ENCODE data around the gene C11orf71.

C11orf71 gene

DNA sequence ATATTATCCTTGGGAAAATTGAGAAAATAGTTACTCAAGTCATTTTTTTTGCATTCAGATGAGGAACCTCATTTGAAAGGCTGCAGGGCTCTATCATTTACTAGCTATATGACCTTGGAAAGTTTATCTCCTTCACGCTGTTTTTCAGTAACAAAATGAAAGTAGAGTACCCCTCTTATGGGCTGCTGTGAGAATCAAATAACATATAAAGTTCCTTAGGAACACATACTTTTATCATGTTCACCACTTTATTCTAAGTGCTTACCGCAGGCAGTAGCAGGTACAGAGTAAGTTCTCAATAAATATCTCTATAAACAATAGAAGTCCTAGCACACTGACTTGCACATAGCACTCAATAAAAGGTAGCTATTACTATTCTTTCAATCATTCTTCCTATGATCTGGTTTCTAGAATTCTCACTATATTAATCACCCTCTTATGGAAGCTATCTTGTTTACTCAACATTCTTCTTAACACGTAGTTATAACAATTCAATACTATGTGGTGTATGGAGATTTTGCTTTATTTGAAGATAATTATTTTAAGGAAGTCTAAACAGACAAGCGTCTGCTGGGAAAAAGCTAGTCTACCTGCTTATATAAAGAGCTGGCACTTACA lies 1.9 kb downstream of the C11orf71 start:
- no peak for DNase-seq

DNA sequence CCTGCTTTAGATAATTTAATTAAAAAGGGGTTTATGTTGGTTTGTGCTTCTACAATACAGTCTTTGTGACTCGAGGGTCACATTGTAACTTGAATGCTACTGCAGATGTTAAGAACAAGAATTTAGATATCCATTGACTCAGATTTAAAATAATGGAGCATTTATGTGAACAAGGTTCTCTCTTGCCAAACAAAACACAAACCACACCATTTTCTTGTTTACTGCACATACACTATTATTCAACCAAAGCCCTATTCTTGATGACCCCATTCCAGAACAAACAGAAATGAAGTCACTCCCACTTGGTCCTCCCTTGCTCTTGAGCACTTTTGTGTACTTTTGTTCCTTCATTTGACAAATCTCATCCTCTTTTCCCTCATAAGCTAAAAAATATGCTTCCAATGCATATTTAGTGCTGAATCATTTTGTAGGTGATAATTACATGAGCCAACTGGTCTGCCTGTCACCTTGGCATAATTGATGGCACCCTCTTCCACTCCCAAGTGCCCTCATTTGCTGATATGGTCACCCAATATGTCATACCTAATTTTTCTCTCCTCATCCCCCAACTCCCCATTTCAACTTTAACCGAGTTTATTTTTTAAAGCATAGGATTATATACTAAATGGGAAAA lies 2.8 kb downstream of the C11orf71 start:
- DNase-seq, result no peak

DNA sequence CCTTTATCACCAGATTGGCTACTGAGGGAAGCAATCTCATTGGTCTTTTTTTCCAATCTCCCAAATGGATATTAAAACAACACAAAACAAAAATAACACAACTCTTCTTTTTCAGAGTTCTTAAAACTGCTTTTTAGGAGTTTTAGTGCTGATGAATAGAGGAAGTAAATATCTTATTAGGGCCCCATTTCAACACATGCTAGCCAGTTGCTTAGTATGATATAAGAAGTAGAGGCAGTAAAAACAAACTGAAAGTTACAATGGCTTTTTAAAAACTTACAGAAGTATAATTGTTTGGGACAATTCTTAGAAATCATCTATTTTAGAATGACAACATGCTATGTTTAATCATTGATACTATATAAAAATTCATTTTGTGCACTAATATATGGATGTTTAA lies 3.4 kb downstream of the C11orf71 start:
- no peak for DNase-seq

DNA sequence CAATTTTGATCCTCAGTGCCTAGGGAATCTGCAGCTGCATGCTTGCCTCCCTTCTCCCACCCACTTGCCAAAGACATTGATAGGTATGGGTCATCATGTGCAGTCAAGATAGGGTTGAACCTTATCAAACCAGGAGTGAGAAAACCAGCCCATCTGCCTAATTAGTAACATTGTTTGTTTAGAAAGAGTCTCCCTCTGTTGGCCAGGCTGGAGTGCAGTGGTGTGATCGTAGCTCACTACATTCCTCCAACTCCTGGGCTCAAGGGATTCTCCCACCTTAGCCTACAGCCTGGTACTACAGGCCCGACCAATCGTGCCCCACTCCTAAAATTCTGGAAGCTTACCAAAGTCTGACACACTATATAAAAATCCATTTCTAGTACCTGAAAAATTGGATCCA lies 4.6 kb downstream of the C11orf71 start:
- DNase-seq, result no peak

DNA sequence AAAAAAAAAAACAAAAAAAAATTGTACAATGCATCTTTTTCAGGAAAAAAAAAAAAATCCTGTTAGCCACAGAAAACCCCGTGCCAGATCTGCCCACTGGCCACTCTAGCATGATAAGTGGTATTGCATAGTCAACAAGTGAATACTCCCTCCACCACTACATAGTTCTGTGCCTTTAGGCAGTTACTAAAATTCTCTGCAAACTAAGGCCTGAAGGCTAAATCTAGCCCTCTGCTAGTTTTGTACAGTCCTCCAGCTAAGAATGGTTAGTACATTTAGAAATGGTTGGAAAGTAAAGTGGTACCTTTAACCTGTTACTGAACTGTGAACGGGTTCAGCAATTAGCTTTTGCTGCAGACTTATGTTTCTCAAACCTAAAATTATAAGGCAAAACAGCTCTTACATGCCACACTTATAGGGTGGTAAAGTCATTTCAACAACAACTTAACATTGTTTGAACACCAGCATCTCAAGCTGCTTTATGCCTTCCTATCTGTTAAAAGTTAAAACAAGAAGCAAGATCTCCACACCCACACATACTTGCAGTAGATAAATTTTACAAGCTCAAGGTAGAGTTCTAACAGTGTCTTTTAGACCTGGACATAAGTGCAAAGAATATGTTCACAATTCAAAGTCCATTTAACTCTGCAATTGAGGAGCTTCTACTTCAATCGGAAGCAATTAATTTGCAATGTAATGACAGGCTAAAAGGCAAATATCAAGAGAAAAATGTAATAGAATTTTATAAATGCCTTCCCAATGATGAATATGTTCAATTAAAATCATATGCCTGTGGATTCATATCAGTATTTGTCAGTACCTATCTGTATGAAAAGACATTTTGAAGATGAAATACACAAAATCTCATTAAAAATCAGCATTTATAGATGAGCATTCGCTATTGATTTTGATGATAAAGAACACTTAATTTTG lies 7.3 kb downstream of the C11orf71 start:
- DNase-seq, result no peak

DNA sequence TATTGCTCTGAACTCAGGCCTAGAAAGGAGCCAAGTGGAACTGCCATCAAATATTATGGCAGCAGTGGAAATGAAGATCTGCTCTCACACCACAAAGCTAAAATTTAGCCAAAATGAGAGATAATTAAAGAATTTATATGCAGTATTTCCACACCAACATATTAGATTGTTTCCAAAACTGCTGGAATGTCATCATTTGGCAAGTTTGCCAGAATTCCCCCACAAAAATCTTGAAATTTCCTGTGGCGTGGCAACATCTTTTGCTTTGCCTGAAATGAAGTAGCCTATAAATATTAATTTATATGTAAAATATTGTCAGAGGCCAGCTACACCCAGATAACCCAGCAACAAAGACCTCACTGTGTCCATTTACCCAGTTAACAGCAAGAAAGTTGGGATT lies 13.8 kb downstream of the C11orf71 start:
- no peak for DNase-seq

DNA sequence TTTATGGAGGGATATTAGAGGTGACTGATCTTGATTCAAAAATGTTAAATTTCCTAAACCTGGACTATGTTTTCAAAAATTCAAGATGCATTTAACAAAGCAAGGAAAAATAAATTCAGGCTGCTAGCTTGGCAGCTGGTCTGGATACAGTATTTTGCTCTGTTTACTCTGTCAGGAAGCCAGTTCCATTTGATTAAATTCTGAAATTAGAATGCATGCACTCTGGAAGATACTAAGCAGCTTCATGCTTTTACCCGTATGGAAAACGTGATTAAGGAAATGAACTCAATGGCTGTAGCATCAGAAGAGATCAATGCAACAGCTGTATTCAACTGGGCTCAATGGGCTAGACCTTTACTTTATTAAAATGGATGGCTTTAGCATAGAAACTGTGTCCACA lies 14.2 kb downstream of the C11orf71 start:
- no peak for DNase-seq

DNA sequence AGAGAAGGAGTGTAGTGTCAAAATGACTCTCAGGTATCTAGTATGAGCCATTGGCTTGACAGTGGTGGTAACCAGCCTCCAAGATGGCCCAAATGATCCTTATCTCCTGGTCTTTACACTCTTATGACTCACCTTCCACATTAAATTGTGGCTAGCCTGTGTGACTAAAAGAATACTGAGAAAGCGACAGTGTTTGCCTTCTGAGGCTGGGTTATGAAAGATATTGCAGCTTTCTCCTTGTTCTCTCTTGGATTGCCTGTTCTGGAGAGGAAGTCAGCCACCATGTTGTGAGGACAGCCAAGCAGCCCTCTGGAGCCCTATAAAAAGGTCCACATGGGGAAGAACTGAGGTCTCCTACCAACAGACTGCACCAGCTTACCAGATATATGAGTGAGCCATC lies 15.8 kb downstream of the C11orf71 start:
- no peak for DNase-seq

DNA sequence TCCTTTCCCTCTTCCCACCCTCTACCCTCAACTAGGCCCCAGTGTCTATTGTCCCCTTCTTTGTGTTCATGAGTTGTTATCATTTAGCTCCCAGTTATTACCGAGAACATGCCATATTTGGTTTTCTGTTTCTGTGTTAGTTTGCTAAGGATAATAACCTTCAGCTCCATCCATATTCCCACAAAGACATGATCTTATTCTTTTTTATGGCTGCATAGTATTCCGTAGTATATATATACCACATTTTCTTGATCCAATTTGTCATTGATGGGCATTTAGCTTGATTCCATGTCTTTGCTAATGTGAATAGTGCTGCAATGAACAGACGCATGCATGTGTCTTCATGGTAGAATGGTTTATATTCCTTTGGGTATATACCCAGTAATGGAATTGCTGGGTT lies 17.8 kb downstream of the C11orf71 start:
- DNase-seq, result no peak

DNA sequence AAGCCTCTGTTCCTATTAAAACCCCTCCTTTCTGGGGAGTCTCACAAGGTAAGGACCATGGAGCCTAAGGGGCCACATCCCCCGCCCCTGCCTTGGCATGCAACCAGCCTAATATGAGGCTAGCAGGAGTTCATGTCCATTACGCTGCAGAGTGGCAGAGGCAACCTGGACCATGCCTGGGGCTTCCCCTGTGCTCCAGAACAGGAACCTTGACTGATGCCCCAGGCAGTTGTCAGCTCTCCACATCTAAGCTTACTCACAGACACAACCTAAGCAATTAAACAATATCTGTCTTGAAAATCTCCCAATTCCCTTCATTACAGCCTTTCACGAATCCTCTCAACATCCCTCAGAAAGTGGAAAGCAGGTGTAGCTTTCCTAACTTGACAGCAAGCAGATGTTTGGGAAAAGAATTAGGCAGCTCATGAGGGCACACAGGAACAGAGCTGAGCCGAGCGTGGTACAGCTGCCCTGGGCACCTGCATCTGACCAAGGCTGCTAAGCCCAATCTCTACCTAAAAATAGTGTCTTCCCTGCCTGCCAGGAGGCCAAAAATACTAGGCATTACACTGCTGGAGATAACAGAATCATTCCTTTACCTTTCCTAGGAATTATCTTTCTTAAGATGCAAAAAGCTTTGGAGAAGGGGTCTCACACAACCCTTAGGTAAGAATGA lies 20.8 kb downstream of the C11orf71 start:
- no peak for DNase-seq

DNA sequence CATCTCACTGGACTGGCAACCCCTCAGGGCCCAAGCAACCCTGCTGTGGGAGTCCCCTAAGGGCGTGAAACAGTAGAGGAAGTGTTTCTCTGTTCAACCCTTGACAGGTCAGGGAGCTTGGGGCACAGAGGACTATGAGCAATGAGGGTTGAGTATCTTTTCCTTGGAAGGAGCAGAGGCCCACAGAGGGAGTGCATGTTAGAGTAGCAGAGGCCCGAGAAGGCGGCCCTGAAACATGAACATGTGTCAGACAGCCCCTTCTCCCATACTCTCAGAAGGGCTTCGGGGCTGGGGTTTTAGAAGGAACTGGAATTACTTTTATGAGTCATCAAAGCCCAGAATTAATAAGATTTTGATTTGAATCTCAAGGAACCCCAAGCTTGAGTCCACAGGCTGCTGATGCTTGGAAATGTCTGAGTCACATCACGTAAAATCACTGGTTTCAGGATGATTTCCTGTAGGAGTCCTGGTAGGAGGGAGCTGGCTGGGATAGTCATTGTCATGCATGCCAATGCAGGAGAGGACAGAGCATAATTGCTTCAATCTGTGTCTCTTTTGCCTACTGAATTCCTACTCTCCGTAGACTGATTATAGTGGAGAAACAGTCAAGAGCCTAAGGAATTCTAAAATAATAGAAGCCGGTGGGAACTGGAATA lies 22.6 kb downstream of the C11orf71 start:
- no peak for DNase-seq

DNA sequence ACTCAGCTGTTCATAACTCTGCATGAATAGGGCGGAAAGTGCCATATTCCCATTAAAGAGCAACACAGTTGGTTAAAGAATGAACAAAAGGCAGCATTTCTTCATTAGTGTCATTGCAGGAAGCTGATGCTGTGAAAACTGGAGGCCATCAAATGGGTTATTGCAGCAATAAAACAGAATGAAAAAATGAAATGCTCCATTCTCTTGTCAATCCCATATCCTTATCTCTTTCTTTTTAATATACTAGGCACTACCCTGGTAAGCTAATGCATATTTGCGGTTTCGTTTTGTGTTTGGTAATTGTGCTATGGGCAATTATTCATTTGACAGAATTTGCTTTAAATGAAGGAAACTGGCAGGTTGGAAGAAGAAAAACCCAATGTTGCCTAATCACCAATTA lies 25.3 kb downstream of the C11orf71 start:
- no peak for DNase-seq

DNA sequence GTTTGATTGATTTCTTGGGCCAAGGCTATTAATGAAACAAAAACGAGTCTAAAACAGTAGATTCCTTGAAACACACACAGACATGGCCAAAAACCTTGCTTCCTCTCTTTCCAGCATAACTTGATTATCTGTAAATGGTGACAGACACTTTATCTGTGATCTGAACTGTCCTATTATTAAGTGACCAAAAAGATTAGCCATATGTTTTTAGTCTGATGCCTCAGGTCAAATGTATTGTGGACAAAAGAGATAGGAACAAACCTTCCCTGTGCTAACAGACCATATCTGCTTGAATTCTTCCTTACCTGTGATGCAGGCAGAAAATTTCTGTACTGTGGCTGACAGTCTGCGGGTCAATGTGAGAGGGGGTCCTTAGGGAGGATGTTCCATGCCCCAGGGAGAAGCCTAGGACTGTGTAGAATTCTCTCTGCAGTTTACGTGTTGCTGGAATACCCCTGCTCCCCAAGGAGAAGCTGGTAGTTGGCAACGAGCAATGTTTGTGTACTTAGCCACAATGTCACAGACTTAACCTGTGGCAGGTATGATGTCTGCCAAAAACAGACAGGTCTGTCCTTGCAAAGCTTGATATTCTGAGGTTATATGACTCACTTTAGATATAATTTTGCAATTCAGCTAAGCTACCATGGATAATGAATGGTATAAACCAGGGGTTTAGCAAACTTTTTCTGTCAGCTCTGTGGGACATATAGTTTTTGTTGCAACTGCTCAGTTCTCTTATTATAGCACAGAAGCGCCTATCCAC lies 31.2 kb downstream of the C11orf71 start:
- DNase-seq, result no peak

DNA sequence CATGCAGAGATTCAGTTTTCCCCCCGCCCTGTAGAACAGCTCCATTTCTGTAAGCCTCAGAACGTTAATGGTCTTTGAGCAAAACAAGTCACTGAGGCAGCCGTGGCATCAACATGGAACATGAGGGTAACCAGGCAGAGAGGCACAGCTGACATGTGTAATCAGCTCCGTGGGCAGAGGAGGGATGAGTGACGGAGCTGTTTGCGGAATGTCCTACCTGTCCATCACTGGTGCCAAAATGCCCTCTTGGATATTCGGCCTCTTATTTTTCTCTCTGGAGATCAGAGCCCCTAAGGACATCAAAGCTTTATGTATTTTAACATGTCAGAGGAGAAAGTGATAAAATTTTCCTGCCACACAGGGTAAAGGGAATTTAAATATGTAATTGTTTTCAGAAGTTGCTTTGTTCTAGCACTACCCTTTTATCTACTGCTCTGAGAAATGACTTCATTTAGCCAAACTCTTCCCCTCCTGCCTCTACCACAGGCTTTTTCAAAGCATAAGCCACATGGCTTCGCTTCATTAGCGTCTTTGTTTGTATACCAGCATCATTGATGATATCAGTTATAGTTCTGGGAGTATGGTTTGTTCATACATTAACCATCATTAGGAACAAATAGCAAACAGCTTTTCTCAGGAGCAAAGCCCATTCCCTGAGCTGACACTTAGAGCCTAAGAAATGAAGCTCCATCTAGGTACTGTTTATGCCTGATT lies 32.9 kb downstream of the C11orf71 start:
- no peak for DNase-seq

DNA sequence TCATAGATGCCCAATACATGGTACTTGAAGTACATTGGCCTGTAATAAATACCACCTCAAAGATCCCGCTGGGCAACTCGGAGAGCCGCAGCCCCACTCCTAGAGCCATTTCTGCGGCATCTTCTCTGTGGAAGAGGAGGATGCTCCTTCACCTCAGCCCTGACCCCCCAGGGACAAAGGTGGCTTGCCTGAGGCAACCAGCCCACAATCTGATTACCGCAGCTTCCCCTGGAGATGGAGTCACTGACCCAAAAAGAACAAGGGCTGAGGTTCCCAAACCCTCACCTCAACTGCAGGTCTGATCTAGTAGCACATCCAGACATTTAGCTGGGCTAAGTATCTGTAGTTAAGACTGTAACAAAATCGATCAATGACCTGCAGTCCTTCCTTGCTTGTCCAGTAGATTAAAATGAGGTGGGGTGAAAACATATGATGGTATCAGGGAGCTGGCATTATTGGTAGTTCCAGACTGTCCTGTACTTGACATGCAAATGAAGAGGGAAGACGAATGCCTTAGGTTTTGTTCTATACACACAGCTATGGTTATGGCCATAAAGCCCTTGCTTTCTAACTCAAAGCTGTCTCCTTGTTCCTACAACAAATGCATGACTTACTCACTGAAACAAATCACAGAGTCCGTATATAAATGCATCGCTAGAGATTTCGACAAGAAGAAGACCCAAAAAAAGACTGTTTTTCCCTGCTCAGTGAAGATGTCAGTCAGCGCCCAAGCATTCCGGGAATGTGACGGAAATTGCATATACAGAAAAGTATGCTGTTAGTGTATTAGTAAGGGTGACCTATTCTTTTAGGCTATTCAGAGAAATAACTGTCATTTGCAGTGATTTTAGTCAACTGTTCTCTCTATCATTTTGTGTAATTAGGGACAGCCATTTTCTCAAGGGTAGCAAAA lies 33.7 kb downstream of the C11orf71 start:
- no peak for DNase-seq

DNA sequence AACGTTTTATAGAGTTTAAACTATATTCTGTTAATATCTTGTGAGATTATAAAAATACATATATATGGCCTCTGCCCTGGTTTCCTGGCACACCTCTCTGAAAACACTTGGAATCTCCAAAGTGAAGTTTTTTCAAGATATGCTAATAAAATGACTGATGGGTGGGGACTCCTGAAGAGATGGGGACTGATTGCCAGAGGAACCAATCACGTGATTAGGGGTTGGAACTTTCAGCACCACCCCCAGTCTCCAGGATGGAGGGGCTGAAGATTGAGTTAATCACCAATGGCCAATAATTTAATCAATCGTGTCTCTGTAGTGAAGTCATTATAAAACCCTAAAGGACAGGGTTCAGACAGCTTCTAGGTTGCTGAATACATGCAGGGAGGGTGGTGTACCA lies 37.4 kb downstream of the C11orf71 start:
- DNase-seq, result no peak

DNA sequence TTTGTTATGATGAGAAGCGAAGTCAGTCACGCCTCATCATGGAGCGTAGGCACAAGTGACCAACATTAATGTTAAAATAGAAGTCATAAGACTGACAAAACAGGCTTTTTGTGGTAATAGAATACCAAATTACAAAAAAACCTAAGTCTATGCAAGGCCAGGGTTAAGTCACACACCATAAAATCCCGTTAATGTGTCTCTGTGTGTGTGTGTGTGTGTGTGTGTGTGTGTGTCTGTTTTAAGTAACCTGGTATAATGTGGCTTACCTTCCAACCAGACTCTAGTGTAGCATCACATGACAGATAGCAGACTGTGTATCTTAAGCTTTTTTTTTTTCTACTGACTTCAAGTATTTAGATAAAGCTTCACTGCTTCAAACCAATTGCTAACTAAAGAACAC lies 38.0 kb downstream of the C11orf71 start:
- DNase-seq, result no peak

DNA sequence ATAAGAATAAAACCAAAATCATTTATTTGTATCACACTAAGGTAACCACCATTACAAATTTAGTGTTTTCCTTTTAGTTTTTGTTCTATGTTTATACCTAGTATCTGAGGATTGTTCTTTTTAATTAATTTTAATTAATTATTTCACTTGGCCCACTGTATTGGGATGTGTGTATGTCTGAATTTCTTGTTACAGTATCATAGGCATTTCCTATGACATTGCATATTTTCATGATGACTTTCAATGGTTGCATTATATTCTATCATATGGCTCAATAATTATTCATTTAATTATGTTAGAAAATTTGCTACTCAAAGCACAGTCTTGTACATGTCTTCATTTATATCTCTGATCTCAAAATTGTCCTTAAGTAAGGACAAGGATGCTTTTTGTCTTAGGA lies 41.0 kb downstream of the C11orf71 start:
- DNase-seq, result no peak

DNA sequence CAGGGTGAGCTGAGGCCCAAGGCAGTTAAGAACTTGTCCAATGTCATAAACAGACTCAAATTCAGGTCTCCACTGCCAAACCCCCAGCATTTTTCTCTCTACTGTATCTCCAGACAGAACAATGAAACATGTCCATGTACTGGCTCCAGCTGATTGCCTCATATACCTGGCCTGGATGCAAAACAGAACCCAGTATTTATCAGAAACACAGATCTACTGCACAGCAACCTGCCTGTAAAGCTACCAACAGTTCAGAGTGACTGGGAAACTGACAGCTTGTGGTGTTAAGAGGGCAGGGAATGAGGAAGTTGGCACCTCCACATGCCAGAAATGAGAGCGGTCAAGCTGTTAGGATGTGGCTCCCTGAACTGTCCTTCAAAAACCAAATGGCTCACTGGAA lies 41.6 kb downstream of the C11orf71 start:
- DNase-seq, result no peak

DNA sequence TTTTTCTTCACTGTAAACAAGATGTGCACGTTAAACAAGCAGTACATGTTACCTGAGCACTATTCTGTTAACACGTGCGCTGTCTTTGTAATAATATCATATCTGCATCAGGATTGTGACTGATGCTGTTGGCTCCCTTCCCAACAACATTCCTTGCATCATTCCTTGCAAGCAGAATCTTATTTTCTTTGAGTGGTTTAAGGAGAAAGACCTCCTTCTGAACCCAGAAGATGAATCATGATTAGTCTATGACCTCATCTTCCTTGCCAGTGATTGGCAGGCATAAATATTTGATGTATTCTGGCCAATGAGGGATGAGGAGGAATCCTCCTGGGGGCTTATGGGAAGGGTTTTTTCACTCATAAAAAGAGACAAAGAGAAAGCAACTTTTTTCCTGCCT lies 46.2 kb downstream of the C11orf71 start:
- no peak for DNase-seq
